Endothelial cell of umbilical vein (primary cell): ENCODE measurements around the gene ATP5MK.

Source experiments
- CTCF ChIP-seq, 2 donors: IDR thresholded peaks; 1 replicate in 1 of 2; 2 replicates in 1 of 2; pipeline ENCODE4 v1.5.1; 2011; ENCODE audit warnings: low read length in 2 of 2, mild to moderate bottlenecking in 2 of 2, moderate library complexity in 2 of 2, control low read depth in 1 of 2, inconsistent platforms in 1 of 2, low read depth in 1 of 2; ENCODE audit not compliant: insufficient read depth in 1 of 2; ENCODE audit errors: extremely low read depth in 1 of 2
- EZH2 ChIP-seq: IDR thresholded peaks from 2 replicates; pipeline ENCODE4 v1.6.1; 2012; ENCODE audit warnings: borderline replicate concordance, low read depth, mild to moderate bottlenecking, moderate library complexity, low read length, inconsistent platforms; ENCODE audit not compliant: severe bottlenecking
- FOS ChIP-seq: IDR thresholded peaks from 2 replicates; pipeline ENCODE4 v1.6.1; 2011; ENCODE audit warnings: mild to moderate bottlenecking, low read length, moderate library complexity, borderline replicate concordance; ENCODE audit not compliant: insufficient read depth
- JUN ChIP-seq: IDR thresholded peaks from 2 replicates; pipeline ENCODE4 v1.6.1; 2011; ENCODE audit warnings: borderline replicate concordance, low read depth; ENCODE audit not compliant: insufficient read length, insufficient read depth
- MAX ChIP-seq: IDR thresholded peaks from 2 replicates; pipeline ENCODE4 v1.6.1; 2011; ENCODE audit not compliant: insufficient read depth, insufficient read length
- MYC ChIP-seq: IDR thresholded peaks from one replicate; pipeline ENCODE4 v1.6.1; 2011; ENCODE audit warnings: mild to moderate bottlenecking, low read depth, low read length
- POLR2A ChIP-seq: IDR thresholded peaks from 2 replicates; pipeline ENCODE4 v1.6.1; 2012; ENCODE audit warnings: low read depth, mild to moderate bottlenecking, control low read depth, low read length
- POLR2AphosphoS5 ChIP-seq: IDR thresholded peaks from 2 replicates; pipeline ENCODE4 v1.6.1; 2012; ENCODE audit warnings: low read depth, mild to moderate bottlenecking, control low read depth, low read length, moderate library complexity; ENCODE audit not compliant: insufficient read depth

- no peak for TF ChIP-seq POLR2AphosphoS5
- TF ChIP-seq CTCF (IDR thresholded peaks at IDR 0.05; ENCODE audit: extremely low read depth in 1 of 2, insufficient read depth in 1 of 2, low read depth in 1 of 2, low read length in 2 of 2): no peak
- no peak for TF ChIP-seq MYC
- TF ChIP-seq MAX: no peak
- no peak for TF ChIP-seq EZH2
- TF ChIP-seq JUN: no peak
- TF ChIP-seq POLR2A: no peak
- TF ChIP-seq FOS: no peak
Observed at GRCh38 chr10:103397191-103397825, 1.0 kb upstream of the ATP5MK start.
